H9 (cell line): ENCODE results near the gene SV2C. TPM values are rescaled to one million over a fixed set of nuclear protein-coding genes. Genes with fewer than 3 reads are reported as not detected.

Source experiments
- DNase-seq: peaks from one replicate; pipeline ENCODE4 v3.0.0-alpha.2; 2017
- H2AFZ ChIP-seq: one replicate; pipeline ENCODE4 v1.6.1; 2013; ENCODE audit warnings: mild to moderate bottlenecking, low read length, control low read depth, moderate library complexity
- H2AK5ac ChIP-seq: 2 replicates; pipeline ENCODE4 v1.6.1; 2013; ENCODE audit warnings: low read length, control low read depth, mixed read lengths; ENCODE audit not compliant: insufficient read length
- H2BK120ac ChIP-seq: one replicate; pipeline ENCODE4 v1.6.1; 2013; ENCODE audit warnings: low read depth, mild to moderate bottlenecking, low read length, control low read depth, inconsistent platforms; ENCODE audit not compliant: poor library complexity, severe bottlenecking
- H2BK12ac ChIP-seq: 2 replicates; pipeline ENCODE4 v1.6.1; 2013; ENCODE audit warnings: low read length, control low read depth, mixed read lengths, low read depth; ENCODE audit not compliant: insufficient read length
- H2BK15ac ChIP-seq: 2 replicates; pipeline ENCODE4 v1.6.1; 2013; ENCODE audit warnings: low read depth, low read length, control low read depth
- H2BK20ac ChIP-seq: one replicate; pipeline ENCODE4 v1.6.1; 2013; ENCODE audit warnings: low read depth, mild to moderate bottlenecking, low read length, control low read depth, inconsistent platforms; ENCODE audit not compliant: poor library complexity, severe bottlenecking
- H2BK5ac ChIP-seq: 2 replicates; pipeline ENCODE4 v1.6.1; 2013; ENCODE audit warnings: low read length, control low read depth, mixed read lengths; ENCODE audit not compliant: insufficient read length
- H3K14ac ChIP-seq: 2 replicates; pipeline ENCODE4 v1.6.1; 2013; ENCODE audit warnings: low read length, control low read depth; ENCODE audit not compliant: insufficient read depth
- H3K18ac ChIP-seq: 2 replicates; pipeline ENCODE4 v1.6.1; 2013; ENCODE audit warnings: low read depth, mild to moderate bottlenecking, mixed read lengths, low read length, control low read depth; ENCODE audit not compliant: insufficient read length
- H3K23ac ChIP-seq: 2 replicates; pipeline ENCODE4 v1.6.1; 2013; ENCODE audit warnings: low read length, control low read depth, mixed read lengths, low read depth; ENCODE audit not compliant: insufficient read length
- H3K23me2 ChIP-seq: 2 replicates; pipeline ENCODE4 v1.6.1; 2013; ENCODE audit warnings: low read depth, mild to moderate bottlenecking, mixed read lengths, low read length, control low read depth; ENCODE audit not compliant: insufficient read length, poor library complexity, severe bottlenecking
- H3K27ac ChIP-seq: 2 replicates; pipeline ENCODE4 v1.5.1; 2013; ENCODE audit warnings: low read length, control low read depth, mixed read lengths, low read depth; ENCODE audit not compliant: insufficient read length
- H3K27me3 ChIP-seq: 2 replicates; pipeline ENCODE4 v1.6.1; 2013; ENCODE audit warnings: low read length, control low read depth, inconsistent platforms; ENCODE audit not compliant: insufficient read depth
- H3K4ac ChIP-seq: 2 replicates; pipeline ENCODE4 v1.6.1; 2013; ENCODE audit warnings: low read depth, mild to moderate bottlenecking, control low read depth, inconsistent platforms, low read length, moderate library complexity
- H3K4me1 ChIP-seq: 2 replicates; pipeline ENCODE4 v1.6.1; 2013; ENCODE audit warnings: low read length, control low read depth, inconsistent platforms; ENCODE audit not compliant: insufficient read depth
- H3K4me2 ChIP-seq: 2 replicates; pipeline ENCODE4 v1.6.1; 2013; ENCODE audit warnings: low read length, control low read depth, mixed read lengths; ENCODE audit not compliant: insufficient read length, insufficient read depth
- H3K56ac ChIP-seq: 2 replicates; pipeline ENCODE4 v1.6.1; 2013; ENCODE audit warnings: low read depth, mild to moderate bottlenecking, mixed read lengths, low read length, control low read depth; ENCODE audit not compliant: insufficient read length
- H3K79me1 ChIP-seq: 2 replicates; pipeline ENCODE4 v1.6.1; 2013; ENCODE audit warnings: low read depth, mild to moderate bottlenecking, moderate library complexity, low read length, control low read depth, inconsistent platforms; ENCODE audit not compliant: insufficient read depth, poor library complexity, severe bottlenecking
- H3K79me2 ChIP-seq: 2 replicates; pipeline ENCODE4 v1.6.1; 2013; ENCODE audit warnings: low read length, control low read depth, inconsistent platforms; ENCODE audit not compliant: insufficient read depth
- H3K9ac ChIP-seq: 2 replicates; pipeline ENCODE4 v1.6.1; 2013; ENCODE audit warnings: low read length, control low read depth, mixed read lengths; ENCODE audit not compliant: insufficient read length; ENCODE audit errors: extremely low read depth
- H3K9me3 ChIP-seq: one replicate; pipeline ENCODE4 v1.6.1; 2013; ENCODE audit warnings: low read depth, low read length, inconsistent platforms; ENCODE audit not compliant: control insufficient read depth
- H3T11ph ChIP-seq: one replicate; pipeline ENCODE4 v1.6.1; 2013; ENCODE audit warnings: mild to moderate bottlenecking, low read length, control low read depth, inconsistent platforms
- H4K20me1 ChIP-seq: one replicate; pipeline ENCODE4 v1.6.1; 2013; ENCODE audit not compliant: control insufficient read depth, insufficient read length, insufficient read depth
- H4K5ac ChIP-seq: 2 replicates; pipeline ENCODE4 v1.6.1; 2013; ENCODE audit warnings: low read depth, mild to moderate bottlenecking, mixed read lengths, low read length, control low read depth; ENCODE audit not compliant: insufficient read length
- H4K8ac ChIP-seq: replicated peaks from 2 replicates; pipeline ENCODE4 v1.6.1; 2013; ENCODE audit warnings: low read length, control low read depth, mixed read lengths, low read depth; ENCODE audit not compliant: insufficient read length
- H4K91ac ChIP-seq: 2 replicates; pipeline ENCODE4 v1.6.1; 2013; ENCODE audit warnings: low read depth, mild to moderate bottlenecking, moderate library complexity, mixed read lengths, low read length, control low read depth; ENCODE audit not compliant: insufficient read length
- H3K27ac Mint-ChIP-seq, 3 experiments: 2 replicates in 2 of 3; 3 replicates in 1 of 3; pipeline ENCODE4 v1.8.0; 2020 to 2021; ENCODE audit warnings: mixed read lengths in 3 of 3, mild to moderate bottlenecking in 1 of 3, moderate library complexity in 1 of 3
- H3K27me3 Mint-ChIP-seq: 2 replicates; pipeline ENCODE4 v1.8.0; 2021; ENCODE audit warnings: low read depth, mild to moderate bottlenecking, moderate library complexity, mixed read lengths
- H3K36me3 Mint-ChIP-seq, 3 experiments: 2 replicates in 2 of 3; 3 replicates in 1 of 3; pipeline ENCODE4 v1.8.0; 2020 to 2021; ENCODE audit warnings: low read depth in 3 of 3, mixed read lengths in 3 of 3; ENCODE audit not compliant: insufficient read depth in 1 of 3
- H3K4me1 Mint-ChIP-seq, 2 experiments: 2 replicates each; pipeline ENCODE4 v1.8.0; 2020; ENCODE audit warnings: mixed read lengths in 2 of 2
- H3K4me3 Mint-ChIP-seq, 2 experiments: 2 replicates in 1 of 2; 3 replicates in 1 of 2; pipeline ENCODE4 v1.8.0; 2020 to 2021; ENCODE audit warnings: mild to moderate bottlenecking in 2 of 2, mixed read lengths in 2 of 2, moderate library complexity in 1 of 2
- H3K9me3 Mint-ChIP-seq, 2 experiments: 2 replicates in 1 of 2; 3 replicates in 1 of 2; pipeline ENCODE4 v1.8.0; 2020; ENCODE audit warnings: mild to moderate bottlenecking in 2 of 2, mixed read lengths in 2 of 2, moderate library complexity in 1 of 2
- CTCF ChIP-seq: fragments of 200-600 bp; sonication (generic); conservative IDR thresholded peaks from 3 replicates; pipeline ENCODE4 v1.8.0; 2021; ENCODE audit warnings: antibody characterized with exemption, mild to moderate bottlenecking
- WGBS: extraction: QIAGEN DNeasy Blood & Tissue Kit; methylation state at CpG from one replicate; pipeline ENCODE4 v1.1.7; 2013; ENCODE audit warnings: missing lambda C conversion rate, low lambda C conversion rate, mixed read lengths; ENCODE audit not compliant: insufficient read length; ENCODE audit errors: extremely low coverage; 5-methylcytosine and 5-hydroxymethylcytosine counted together
- total RNA-seq: library from RNA; stranded (reverse); gene quantifications from 2 replicates; pipeline ENCODE4 v1.2.1, GENCODE V29; 2021

Gene SV2C
- total RNA-seq, 1 experiment from 2014 or later = 0.09 TPM

- Histone ChIP-seq H4K5ac (no peak overlapping the region), H2BK15ac (no peak overlapping the region), H3K79me1 (no peaks in the 10 kb centered on the region), H3K4me2 (no peak overlapping the region), H3K14ac (no peak overlapping the region), H3K4ac (no peak overlapping the region), H3K18ac (no peak overlapping the region), H2BK120ac (no peak overlapping the region), H3T11ph (no peak overlapping the region), H3K9me3 (no peaks in the 10 kb centered on the region), H3K23me2 (no peaks in the 10 kb centered on the region), H2BK20ac (no peak overlapping the region), H2BK5ac (no peak overlapping the region), H4K91ac (no peak overlapping the region), H2AK5ac (no peak overlapping the region), H2AFZ (no peak overlapping the region), H3K23ac (no peak overlapping the region), H3K56ac (no peak overlapping the region), H3K4me1 (peaks cover 8% of the 10 kb centered on the region; the same call in 1 of the 2 replicates), H3K27me3 (no peaks in the 10 kb centered on the region), H2BK12ac (no peak overlapping the region), H3K79me2 (no peaks in the 10 kb centered on the region), H3K9ac (no peak overlapping the region), H3K27ac (no peak overlapping the region), H4K8ac (no peak overlapping the region), H4K20me1 (no peaks in the 10 kb centered on the region)
- Mint-ChIP-seq H3K27me3 (no peaks in the 10 kb centered on the region), H3K36me3 (no peaks in the 10 kb centered on the region), H3K4me1 (peaks cover 21 to 25% of the 10 kb centered on the region in 2 experiments), H3K4me3 (no peak overlapping the region), H3K27ac (no peak overlapping the region), H3K9me3 (no peaks in the 10 kb centered on the region)
- no peak for TF ChIP-seq CTCF
- WGBS = no CpG with 5 or more reads among the region's 5 CpGs
- no peak for DNase-seq
These were observed 119.0 kb downstream of the SV2C start for GRCh38 chr5:76202182-76202581.
